Posterior vena cava (tissue), 2 donors: ENCODE measurements around the gene IL1B. TPM values are rescaled to one million over a fixed set of nuclear protein-coding genes. Genes with fewer than 3 reads are reported as not detected.

Source experiments
- DNase-seq: peaks from one replicate; pipeline ENCODE4 v3.0.0-alpha.2; 2020; ENCODE audit warnings: low spot score
- intact Hi-C, 2 donors: fragments of 100-400 bp; cut with DNase I; formaldehyde crosslinking; loops; one replicate each; pipeline versions ENCODE4 v1.14.1 to v1.14.2; 2022 to 2023
- total RNA-seq, 2 donors: library from RNA; stranded (reverse); fragmentation: NEBNext Ultra II Directional; extraction: Animal tissue kit (Norgen Biotek cat#: 25700); gene quantifications; one replicate each; pipeline ENCODE4 v1.2.1, GENCODE V29; 2021
- donor health status: DM: yes; HTN: yes; CAD: no.
- donor health status: DM: yes; HTN: yes; CAD: no.

IL1B gene
- total RNA-seq, 2 donors from 2014 or later, result 1.0 to 1.1 TPM

DNA sequence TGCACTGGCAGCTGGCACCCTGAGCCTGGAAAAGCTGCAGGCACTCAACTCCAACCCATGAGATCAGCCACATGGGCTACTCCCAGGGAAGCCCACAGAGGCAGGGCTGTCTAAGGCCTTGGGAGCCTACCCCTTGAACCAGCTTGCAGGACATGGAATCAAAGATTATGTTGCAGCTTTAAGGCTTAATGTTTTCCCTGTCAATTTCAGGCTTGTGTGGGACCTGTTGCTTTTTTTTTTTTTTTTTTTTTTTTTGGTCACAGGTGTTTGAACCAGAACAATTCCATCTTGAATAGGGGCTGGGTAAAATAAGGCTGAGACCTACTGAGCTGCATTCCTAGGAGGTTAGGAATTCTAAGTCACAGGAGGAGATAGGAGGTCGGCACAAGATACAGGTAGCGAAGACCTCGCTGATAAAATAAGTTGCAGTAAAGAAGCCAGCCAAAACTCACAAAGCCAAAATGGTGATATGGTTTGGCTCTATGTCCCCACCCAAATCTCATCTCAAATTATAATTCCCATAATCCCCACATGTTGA lies 44.8 kb downstream of the IL1B start:
- no peak for DNase-seq

DNA sequence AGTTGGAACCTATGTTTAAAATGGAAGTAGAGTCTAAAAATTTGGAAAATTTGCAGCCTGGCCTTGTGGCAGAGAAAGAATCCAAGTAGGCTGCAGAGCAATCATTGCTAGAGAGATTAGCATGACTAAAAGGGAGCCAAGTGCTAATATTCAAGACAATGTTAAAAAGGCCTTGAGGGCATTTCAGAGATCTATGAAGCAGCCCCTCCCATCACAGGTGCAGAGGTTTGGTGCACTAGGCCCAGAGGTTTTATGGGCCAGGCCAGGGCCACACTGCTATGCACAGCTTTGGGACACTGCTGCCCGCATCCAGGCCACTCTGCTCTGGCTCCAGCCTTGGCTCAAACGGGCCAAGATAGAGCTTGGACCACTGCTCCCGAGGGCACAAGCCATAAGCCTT lies 45.6 kb downstream of the IL1B start:
- intact Hi-C loops, result no loop called here
- DNase-seq, result no peak

More for the DNA sequence above, 44.8 kb downstream of the IL1B start:
- intact Hi-C loops, result no loop called here

DNA sequence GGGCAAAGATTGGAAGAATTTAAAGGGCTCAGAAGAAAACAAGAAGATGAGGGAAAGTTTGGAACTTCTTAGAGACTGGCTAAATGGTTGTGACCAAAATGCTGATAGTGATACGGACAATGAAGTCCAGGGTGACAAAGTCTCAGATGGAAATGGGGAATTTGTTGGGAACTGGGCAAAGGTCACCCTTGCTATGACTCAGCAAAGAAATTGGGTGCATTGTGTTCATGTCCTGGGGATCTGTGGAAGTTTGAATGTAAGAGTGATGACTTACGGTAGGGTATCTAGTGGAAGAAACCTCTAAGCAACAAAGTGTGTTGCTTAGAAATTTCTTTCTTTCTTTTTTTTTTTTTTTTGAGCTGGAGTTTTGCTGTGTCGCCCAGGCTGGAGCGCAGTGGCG lies 46.3 kb downstream of the IL1B start:
- intact Hi-C loops, result no loop called here
- DNase-seq, result no peak

DNA sequence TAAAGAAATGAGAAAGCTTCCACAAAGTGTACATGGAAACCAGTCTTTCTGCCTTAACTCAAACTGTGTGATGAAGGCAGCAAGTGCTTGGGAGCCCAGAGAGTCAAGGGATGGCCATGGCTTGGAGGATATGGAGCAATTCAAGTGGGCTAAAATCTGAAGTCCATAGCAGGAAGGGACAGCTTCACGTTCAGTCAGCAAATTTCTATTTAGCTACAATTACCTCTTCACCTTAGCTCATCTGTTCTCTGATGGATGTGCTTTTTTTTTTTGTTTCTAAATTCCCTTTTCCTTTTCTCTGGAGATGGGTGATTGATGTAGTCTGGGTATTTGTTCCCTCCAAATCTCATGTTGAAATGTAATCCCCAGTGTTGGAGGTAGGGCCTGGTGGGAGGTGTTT lies 47.4 kb downstream of the IL1B start:
- no peak for DNase-seq
- intact Hi-C loops, result no loop called here

DNA sequence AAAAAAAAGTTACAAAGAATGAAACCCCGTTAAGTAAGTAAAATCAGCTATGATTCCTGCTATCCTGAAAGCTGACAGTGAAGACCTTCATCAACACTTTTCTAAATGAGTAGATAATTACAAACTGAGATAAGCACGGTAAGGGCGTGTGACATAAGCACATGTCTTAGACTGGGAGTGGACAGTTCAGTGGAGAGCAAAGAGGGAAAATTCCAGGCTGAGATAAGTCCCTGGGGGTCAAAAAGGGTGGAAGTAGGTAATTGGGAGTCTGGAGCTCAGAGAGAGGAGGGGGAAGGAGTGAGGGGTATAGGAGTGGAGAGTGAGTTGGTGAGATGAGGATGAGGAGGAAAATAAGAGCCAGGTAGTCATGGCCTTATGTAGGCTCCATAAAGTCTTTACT lies 47.9 kb downstream of the IL1B start:
- intact Hi-C loops, result no loop called here
- no peak for DNase-seq

DNA sequence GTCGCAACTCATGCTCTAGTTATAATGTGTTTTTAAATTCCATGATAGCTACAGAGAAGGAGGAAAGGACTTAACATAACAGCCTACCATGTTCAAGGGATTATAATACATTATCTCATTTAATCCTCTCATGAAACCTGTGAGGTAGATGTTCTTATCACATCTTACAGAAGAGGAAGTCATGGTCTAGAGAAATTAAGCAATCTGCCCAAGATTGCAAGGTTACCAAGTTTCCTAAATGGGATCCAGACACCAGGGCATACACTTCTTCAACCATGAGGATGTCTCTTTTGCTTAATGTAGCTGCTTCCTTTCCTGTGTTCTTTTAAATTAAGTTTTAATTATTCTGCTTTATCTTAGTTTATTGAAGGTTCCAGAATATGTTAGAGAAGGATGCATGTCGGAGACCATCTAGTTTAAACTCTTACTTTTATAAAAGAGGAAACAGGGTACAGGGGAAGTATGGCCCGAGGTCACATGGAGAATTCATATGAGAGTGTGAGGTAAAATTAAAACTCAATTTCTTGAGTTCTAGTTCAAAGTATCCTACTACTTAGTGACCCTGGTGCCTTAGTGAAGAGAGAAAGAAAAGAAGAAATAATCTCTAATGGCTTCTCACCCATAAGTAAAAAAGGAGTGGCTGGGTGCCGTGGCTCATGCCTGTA lies 48.7 kb downstream of the IL1B start:
- DNase-seq, result no peak
- intact Hi-C loops, result no loop called here

DNA sequence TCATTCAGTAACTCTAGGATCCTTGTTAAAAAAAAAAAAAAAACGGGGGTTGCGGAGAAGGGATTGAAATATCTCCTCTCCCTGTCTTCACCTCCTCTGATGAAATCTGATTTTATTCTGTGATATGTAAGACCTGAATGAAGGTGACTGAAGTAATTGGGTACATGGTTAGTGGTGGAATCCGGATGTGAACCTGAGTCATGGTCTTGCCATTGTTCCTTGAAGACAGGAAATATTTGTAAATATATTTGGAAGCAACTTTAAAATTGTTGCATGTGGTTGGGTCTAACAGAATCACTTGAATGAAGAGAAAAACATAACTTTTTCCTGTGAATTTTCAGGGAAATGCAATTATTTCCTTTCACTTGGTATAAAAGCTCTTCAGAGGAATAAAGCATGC lies 49.3 kb downstream of the IL1B start:
- intact Hi-C loops, result no loop called here
- DNase-seq, result no peak

DNA sequence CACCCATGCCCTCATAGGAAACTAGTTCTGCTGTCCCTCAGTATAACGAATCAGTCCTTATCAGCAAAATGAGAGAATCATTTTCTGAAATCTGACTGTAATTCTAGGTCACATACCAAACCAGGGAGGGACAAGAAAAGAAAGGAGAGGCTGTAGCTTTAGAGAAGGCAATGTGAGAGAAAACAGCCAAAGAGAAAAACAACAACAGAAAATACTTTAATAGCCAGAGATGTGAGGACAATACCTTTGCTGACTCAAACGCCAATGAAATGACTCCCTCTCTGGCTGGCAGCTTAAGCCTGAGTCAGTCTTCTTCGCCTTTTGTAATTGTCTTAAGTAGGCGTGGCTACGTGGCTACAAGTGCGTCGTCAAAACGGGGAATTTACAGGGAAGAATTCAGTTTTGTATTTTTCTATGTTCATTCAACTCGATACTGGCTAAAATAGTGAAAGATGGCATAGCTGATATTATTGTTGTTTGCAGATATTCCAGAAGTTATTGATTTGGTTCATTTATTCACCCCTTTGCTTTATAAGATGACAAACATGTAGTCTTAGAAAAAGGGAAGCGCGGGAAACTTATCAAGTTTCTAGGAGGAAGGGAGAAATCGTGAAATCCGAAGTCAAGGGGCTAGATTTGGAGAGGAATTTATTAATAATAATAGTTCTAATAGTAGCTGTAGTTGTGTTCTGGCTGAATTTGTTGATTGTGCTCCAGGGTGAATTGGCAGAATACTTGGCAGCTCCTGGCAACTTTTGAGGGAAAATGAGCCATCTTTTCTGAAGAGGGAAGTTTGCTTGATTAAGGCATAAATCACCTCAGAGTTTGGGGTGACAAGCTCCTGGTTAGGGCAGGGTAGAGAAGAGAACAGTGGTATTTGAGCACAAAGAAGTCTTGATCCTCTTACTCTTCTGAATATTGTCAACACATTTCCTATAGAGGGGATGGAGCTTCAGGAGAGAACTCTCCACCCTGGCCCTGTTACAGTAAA lies 52.1 kb downstream of the IL1B start, which contains the start of gene IL1A:
TSS of gene IL1A (minus strand) at position 295 of the 991 bp plus-strand sequence. CDS start 723 bp downstream, outside the sequence.
- no peak for DNase-seq
- intact Hi-C loops, result loop anchor here in 1 of 2 donors (1.0 kb wide), 1 partner anchor 28 kb away; no protein-coding TSS in a partner anchor

DNA sequence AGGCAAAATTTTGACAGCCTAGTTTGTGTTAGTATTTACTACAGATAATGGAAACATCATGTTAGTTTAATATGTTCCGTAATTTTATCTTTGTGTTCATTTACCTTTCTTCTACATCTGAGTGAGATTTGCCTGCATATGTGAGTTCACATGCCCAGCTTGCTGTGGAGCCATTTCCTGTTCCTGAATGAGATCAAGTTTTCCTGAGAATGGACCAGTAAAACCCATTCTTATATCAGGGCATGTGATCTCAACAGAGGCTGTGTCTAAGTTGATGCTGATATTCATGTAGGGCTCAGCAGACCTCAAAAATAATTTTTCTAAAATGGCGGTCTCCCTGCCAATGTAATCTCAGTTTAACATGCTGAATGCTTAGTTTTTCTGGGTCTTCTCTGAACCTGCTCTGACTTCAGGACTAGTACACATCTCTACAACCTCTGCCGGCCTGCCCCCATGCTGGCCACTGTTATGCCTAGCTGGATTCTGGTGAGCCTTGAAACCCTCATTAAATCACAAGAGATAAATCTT lies 53.3 kb downstream of the IL1B start:
- intact Hi-C loops, result no loop called here

DNA sequence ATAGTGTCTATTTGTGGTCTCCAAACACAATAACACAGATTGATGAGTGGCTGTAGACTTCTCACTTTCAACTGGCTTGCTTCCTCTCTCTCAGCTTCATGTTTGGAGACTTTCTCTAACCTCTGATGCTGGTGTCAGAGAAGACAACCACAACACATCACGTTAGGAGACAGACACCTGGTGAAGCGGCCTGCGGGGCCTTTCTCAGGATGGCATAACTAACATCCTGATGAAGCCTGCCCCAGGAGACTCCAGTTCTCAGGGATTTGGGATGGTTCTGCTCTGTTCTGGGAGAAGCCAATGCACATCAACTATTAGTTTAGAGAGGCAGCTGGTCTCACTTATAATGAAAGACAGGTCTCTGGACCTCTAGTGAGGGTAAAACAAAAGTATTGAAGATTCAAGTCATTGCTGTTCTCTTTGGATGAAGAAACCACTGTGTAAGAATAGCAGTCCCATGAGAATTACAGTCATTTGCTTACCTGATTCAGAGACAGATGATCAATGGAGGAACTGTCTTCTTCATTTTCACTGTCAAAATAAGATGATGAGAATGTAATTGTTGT lies 54.3 kb downstream of the IL1B start:
- intact Hi-C loops, result no loop called here
- no peak for DNase-seq

More for the DNA sequence above, 53.3 kb downstream of the IL1B start:
- no peak for DNase-seq

Other genes starting within 250 kb of the IL1B start
- 10 to 100 TPM; 41.0 to 43.6 TPM for gene SLC20A1, start 190.8 kb downstream of the IL1B start, total RNA-seq
- gene NT5DC4, start 115.8 kb downstream of the IL1B start, total RNA-seq, result not detected
- gene CKAP2L, start 72.2 kb downstream of the IL1B start, total RNA-seq, result under 1 TPM; 0.24 to 0.65 TPM
- not detected for gene IL1A, start 52.3 kb downstream of the IL1B start, total RNA-seq
- not detected for gene IL37, start 74.4 kb upstream of the IL1B start, total RNA-seq
- gene IL36G, start 141.2 kb upstream of the IL1B start, total RNA-seq, result not detected
- not detected for gene IL36A, start 168.7 kb upstream of the IL1B start, total RNA-seq
- not detected for gene IL36B, start 216.1 kb upstream of the IL1B start, total RNA-seq
- not detected for gene IL36RN, start 222.4 kb upstream of the IL1B start, total RNA-seq
- not detected for gene IL1F10, start 231.2 kb upstream of the IL1B start, total RNA-seq